Colonic mucosa (tissue), 4 donors: Measurements from ENCODE around the gene SPARC. TPM values are rescaled to one million over a fixed set of nuclear protein-coding genes. Genes with fewer than 3 reads are reported as not detected.

ENCODE experiments used
- DNase-seq: peaks from one replicate; pipeline ENCODE4 v3.0.0-alpha.2; 2020
- H3K27ac ChIP-seq: fragments of 200-600 bp; one replicate; pipeline ENCODE4 v1.8.0; 2021
- H3K27me3 ChIP-seq: fragments of 200-600 bp; one replicate; pipeline ENCODE4 v1.8.0; 2021
- H3K36me3 ChIP-seq: fragments of 200-600 bp; one replicate; pipeline ENCODE4 v1.8.0; 2021
- H3K4me1 ChIP-seq: fragments of 200-600 bp; one replicate; pipeline ENCODE4 v1.8.0; 2021; ENCODE audit warnings: mild to moderate bottlenecking
- H3K4me3 ChIP-seq: fragments of 200-600 bp; one replicate; pipeline ENCODE4 v1.8.0; 2021
- H3K9ac ChIP-seq, 2 donors: one replicate each; pipeline ENCODE4 v1.7.0; 2013; ENCODE audit warnings: control low read depth in 2 of 2, low read depth in 2 of 2, low read length in 2 of 2
- H3K9me3 ChIP-seq: fragments of 200-600 bp; one replicate; pipeline ENCODE4 v1.8.0; 2021
- intact Hi-C: fragments of 100-400 bp; cut with DNase I; formaldehyde crosslinking; loops from one replicate; pipeline ENCODE4 v1.14.1; 2022
- total RNA-seq, 2 donors: library from RNA; stranded (reverse); fragmentation: NEBNext Ultra II Directional in 1 of 2; extraction: Animal tissue kit (Norgen Biotek cat#: 25700) in 1 of 2; gene quantifications; one replicate each; pipeline ENCODE4 v1.2.1, GENCODE V29; 2021
- TF ChIP-seq, protein P1 (sequence below): fragments of 200-600 bp; IDR thresholded peaks from one replicate; pipeline ENCODE4 v1.8.0; 2022; ENCODE audit warnings: antibody characterized with exemption, mild to moderate bottlenecking
- donor health status: healthy.
- donor health status: DM: no; HTN: no; CAD: no.
- donor health status: DM: no; HTN: no; CAD: no.

The SPARC gene
- total RNA-seq, 2 donors from 2014 or later: 107 to 258 TPM

DNA sequence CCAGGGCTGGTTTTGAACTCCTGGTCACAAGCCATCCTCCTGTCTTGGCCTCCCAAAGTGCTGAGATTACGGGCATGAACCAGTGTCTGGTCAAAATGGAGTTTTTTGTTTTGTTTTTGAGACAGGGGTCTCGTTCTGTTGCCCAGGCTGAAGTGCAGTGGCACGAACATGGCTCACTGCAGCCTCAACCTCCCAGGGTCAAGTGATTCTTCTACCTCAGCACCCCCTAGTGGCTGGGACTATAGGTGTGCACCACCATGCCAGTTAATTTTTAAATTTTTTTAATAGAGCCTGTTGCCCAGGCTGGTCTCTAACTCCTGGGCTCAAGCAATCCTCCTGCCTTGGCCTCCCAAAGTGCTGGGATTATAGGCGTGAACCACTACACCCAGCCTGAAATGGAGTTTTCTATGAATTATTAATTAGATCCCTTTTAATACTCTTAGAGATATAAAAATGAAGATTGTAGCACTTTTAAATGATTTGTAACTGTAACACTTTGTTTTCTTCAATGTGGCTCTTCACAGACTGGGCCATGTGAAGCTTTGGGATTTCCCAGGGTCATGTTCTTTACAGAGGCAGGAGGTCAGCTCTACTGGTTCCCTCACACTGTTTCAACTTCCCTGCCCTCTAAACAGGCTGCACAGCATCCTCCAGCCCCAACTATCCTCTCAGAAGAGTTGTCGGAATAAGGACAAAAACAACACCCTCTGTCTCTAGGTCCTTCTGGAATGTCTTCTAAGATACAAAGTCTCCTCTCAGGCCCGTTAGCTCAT, 32.7 kb upstream of the SPARC start:
- DNase-seq: peak; percentile 45
- H3K27ac ChIP-seq: no peak overlapping the region
- TF ChIP-seq, protein P1, sequence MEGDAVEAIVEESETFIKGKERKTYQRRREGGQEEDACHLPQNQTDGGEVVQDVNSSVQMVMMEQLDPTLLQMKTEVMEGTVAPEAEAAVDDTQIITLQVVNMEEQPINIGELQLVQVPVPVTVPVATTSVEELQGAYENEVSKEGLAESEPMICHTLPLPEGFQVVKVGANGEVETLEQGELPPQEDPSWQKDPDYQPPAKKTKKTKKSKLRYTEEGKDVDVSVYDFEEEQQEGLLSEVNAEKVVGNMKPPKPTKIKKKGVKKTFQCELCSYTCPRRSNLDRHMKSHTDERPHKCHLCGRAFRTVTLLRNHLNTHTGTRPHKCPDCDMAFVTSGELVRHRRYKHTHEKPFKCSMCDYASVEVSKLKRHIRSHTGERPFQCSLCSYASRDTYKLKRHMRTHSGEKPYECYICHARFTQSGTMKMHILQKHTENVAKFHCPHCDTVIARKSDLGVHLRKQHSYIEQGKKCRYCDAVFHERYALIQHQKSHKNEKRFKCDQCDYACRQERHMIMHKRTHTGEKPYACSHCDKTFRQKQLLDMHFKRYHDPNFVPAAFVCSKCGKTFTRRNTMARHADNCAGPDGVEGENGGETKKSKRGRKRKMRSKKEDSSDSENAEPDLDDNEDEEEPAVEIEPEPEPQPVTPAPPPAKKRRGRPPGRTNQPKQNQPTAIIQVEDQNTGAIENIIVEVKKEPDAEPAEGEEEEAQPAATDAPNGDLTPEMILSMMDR: peak; percentile 41

DNA sequence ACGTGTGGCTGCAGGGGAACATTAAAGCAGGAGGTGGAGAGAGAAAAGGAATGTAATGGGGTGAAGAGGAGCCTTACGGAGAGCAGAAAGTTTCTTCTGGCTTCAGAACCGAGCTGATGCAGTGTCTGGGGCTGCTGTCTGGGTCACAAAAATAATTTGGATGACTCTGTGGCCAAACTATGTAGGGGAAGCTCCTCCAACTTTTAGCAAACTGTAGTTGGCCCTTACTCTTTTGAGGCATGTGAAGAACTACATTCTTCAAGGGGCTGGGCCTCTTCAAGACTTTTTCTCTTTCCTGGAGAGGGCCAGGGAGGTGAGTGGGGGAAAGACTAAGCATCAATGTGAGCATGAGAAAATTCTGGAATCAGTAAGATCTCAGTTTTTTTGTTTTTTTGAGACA, 31.9 kb upstream of the SPARC start:
- H3K4me3 ChIP-seq: no peak overlapping the region
- no peaks in the 10 kb centered on the region for H3K9me3 ChIP-seq
- TF ChIP-seq, protein P1: no peak
- no peak for DNase-seq
- no peak overlapping the region for H3K27ac ChIP-seq
- H3K27me3 ChIP-seq: no peaks in the 10 kb centered on the region
- intact Hi-C loops: no loop called here
- no peak overlapping the region for H3K9ac ChIP-seq
- H3K4me1 ChIP-seq: no peaks in the 10 kb centered on the region
- no peaks in the 10 kb centered on the region for H3K36me3 ChIP-seq

More for the DNA sequence above, 32.7 kb upstream of the SPARC start:
- Histone ChIP-seq H3K36me3 (no peaks in the 10 kb centered on the region), H3K27me3 (no peaks in the 10 kb centered on the region), H3K4me3 (no peak overlapping the region), H3K9ac (no peak overlapping the region), H3K9me3 (no peaks in the 10 kb centered on the region), H3K4me1 (no peaks in the 10 kb centered on the region)
- intact Hi-C loops: no loop called here

DNA sequence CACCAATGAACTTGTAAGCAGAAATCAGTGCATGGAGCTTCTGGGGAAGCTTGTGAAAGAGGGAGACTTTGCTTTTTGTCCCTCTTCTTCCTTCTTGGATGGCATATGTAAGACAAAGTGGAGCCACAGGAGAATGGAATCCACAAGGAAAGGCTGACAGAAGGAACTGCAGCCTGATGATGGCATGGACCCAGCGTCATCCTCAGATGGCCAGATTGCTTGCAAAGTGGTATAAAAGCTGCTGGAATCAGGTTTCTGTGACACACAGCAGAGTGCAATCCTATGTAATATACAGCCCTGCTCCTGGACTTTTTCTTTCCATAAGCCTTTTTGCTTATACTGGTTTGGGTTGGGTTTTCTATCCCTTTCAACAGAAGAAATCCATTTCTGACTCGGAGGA, 31.4 kb upstream of the SPARC start:
- no peaks in the 10 kb centered on the region for H3K36me3 ChIP-seq
- H3K4me1 ChIP-seq: no peaks in the 10 kb centered on the region
- H3K4me3 ChIP-seq: no peak overlapping the region
- no peak overlapping the region for H3K27ac ChIP-seq
- no peaks in the 10 kb centered on the region for H3K9me3 ChIP-seq
- H3K27me3 ChIP-seq: no peaks in the 10 kb centered on the region
- intact Hi-C loops: no loop called here
- no peak for DNase-seq
- TF ChIP-seq, protein P1: no peak
- H3K9ac ChIP-seq: no peak overlapping the region

DNA sequence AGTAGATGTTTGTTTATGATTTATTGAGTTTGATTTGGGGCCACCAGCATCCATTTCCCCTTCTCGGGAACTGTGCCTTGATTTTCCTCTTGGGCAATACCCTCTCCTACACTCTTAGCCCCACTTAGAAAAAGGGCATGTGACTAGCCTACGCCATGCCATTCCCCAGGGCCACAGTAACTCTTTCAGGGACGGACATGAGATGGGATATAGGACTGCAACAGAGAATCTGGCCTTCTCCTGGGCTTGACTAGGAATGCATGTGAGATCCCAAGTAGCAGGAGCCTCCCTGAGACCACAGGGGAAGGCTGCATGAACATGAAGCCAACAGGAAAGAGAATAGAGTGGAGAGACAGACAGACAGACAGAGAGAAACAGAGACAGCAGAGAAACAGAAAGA, 30.7 kb upstream of the SPARC start:
- Histone ChIP-seq H3K9ac (no peak overlapping the region), H3K4me1 (no peaks in the 10 kb centered on the region), H3K36me3 (no peaks in the 10 kb centered on the region), H3K27me3 (no peaks in the 10 kb centered on the region), H3K27ac (no peak overlapping the region), H3K4me3 (no peak overlapping the region), H3K9me3 (no peaks in the 10 kb centered on the region)
- TF ChIP-seq, protein P1: no peak
- intact Hi-C loops: no loop called here
- DNase-seq: no peak

DNA sequence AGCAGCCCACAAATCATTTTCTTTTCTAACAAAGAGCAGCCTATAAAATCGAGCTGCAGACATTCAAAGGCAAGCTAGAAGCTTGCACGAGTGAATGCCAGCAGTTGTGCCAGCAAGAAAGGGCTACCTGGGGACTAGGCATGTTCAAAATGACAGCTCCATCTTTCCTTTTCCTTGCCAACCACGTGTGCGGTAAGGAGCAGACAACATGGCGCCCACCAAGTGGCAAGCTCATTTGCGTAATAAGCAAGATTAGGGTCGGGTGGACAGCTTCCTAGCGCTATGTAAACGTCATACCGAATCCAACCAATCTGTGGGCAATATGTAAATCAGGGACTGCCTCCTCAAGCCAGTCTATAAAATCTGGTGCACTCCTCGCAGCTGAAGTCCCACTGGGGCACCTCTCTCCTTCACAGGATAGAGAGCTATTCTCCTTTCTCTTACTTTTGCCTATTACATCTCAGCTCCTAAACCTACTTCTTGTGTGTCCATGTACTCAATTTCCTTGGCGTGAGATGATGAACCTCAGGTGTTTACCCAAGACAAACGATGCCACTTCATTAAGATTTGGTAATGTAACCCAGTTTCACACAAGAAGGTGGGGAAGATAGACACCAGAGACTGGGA, 22.5 kb upstream of the SPARC start:
- TF ChIP-seq, protein P1: no peak
- DNase-seq: no peak
- no peaks in the 10 kb centered on the region for H3K36me3 ChIP-seq
- no peak overlapping the region for H3K9ac ChIP-seq
- no peaks in the 10 kb centered on the region for H3K9me3 ChIP-seq
- H3K4me3 ChIP-seq: no peak overlapping the region
- no peaks in the 10 kb centered on the region for H3K4me1 ChIP-seq
- intact Hi-C loops: no loop called here
- no peaks in the 10 kb centered on the region for H3K27me3 ChIP-seq
- no peak overlapping the region for H3K27ac ChIP-seq
